Left kidney (tissue), 2 donors: ENCODE measurements around the gene CA12. TPM values are rescaled to one million over a fixed set of nuclear protein-coding genes. Genes with fewer than 3 reads are reported as not detected.
"Not testable (repeated sequence)": the region's sequence is repeated elsewhere in the genome, so short reads cannot be mapped to it uniquely, and the experiment has no call there.

Experiments
- DNase-seq: peaks from one replicate; pipeline ENCODE4 v3.0.0-alpha.2; 2013
- polyA plus RNA-seq: library from polyadenylated mRNA; unstranded; fragments of 120-200 nt; gene quantifications from one replicate; pipeline ENCODE4 v1.2.1, GENCODE V29; 2013; ENCODE audit not compliant: insufficient read length

Gene CA12
- polyA plus RNA-seq, 1 donor: 151 TPM

DNA sequence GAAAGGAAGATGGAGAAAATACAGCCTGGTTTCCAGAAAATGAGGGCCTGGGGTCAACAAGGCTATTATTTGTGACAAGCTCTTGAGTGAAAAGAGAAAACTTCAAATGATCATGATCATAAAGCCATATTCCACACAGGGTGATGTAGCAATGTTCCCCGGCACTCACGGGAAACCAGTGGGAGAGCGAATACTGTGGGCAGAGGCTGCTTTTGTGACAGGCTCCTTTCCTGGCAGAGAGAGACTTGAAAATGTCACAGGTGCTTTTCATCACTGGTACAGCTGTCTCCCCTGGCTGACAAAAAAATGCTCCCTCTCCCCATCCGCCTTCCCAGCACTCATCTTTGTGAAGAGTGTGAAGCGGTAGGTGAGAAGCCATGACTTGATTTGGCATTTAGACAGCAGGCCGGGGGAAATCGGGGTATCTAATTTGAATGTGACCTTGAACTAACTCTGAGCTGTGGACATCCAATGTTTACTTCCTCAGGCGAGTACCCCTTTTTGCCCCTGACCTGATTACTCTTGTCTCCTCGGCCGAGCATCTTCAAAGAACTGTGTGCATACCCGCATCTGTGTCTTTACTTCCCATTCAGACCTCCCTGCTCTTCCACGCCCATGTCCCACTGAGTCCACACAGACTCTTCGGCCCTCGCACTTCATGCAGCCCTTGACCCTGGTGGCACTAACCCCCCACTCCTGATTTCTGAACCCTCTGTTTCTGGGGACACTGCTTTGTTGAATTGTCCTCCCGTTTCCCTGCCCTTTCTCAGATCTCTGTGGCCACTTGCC lies 23.2 kb downstream of the CA12 start:
- DNase-seq: no peak

GRCh38 chr15:63357731-63358130 lies 23.9 kb downstream of the CA12 start:
- no peak for DNase-seq

- DNase-seq: no peak
Observed at GRCh38 chr15:63357061-63357460, 24.6 kb downstream of the CA12 start.

- no peak for DNase-seq
Observed at GRCh38 chr15:63354821-63355650, 26.6 kb downstream of the CA12 start.

- DNase-seq: no peak
Observed at GRCh38 chr15:63353887-63354286, 27.8 kb downstream of the CA12 start.

- no peak for DNase-seq
Observed at GRCh38 chr15:63353261-63353660, 28.4 kb downstream of the CA12 start.

DNA sequence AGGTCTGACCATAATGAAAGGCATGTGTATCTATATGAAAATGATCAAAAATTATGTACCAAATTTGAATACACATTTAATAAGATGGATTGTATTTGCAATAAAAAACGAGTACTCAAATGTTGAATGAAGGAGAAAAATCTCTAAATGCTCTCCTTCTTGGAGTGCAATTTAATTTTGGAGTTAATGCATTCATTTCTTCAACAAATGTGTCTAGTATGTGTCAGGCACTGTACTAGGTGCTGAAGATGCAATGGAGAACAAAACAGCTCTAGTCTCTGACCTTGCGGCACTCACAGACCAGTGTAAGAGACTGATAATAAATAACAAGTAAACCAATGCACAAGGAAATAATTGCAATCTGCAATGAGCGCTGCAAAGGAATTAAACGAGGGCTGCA lies 28.8 kb downstream of the CA12 start:
- no peak for DNase-seq

- DNase-seq: no peak
Observed at GRCh38 chr15:63351170-63351569, 30.5 kb downstream of the CA12 start.

- no peak for DNase-seq
Observed at GRCh38 chr15:63350178-63350621, 31.4 kb downstream of the CA12 start.

DNA sequence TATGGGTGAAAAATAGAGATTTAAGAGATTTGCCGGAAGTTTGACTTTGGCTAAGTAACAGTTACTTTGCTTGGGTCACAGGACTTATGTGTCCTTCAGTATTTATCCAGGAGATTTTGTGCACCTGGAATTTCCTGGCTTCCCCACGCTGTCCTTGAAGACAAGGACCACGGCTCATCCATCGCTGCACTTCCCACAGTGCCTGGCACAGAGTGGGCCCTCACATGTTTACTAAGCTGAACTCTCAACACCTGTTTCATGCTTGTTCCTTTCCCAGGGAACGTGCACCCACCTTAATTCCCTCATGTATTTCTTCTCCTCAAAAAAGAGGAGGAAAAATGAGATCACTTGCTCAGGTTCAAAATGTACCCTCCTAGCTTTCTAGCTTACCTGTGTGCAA lies 32.0 kb downstream of the CA12 start:
- DNase-seq: no peak

DNA sequence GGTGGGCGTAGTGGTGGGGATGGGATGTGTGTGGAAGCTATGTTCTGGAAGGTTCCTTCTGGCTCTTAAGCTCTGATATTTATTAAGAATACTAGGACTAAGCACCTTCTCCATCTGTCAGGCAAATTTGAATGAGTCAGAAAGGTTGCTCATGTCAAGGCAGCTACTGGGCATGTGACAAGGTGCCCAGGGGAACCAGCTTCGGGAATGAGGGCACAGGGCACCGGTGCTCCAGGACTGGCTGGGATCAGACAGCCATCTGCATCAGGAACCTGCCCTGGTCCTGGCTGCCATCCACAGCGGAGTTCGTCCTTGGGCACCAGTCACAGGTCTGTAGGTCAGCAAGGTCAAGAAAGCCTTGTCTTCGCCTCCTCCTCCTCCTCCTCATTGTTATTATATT lies 32.5 kb downstream of the CA12 start:
- no peak for DNase-seq

- no peak for DNase-seq
Observed at GRCh38 chr15:63348392-63348791, 33.3 kb downstream of the CA12 start.

DNA sequence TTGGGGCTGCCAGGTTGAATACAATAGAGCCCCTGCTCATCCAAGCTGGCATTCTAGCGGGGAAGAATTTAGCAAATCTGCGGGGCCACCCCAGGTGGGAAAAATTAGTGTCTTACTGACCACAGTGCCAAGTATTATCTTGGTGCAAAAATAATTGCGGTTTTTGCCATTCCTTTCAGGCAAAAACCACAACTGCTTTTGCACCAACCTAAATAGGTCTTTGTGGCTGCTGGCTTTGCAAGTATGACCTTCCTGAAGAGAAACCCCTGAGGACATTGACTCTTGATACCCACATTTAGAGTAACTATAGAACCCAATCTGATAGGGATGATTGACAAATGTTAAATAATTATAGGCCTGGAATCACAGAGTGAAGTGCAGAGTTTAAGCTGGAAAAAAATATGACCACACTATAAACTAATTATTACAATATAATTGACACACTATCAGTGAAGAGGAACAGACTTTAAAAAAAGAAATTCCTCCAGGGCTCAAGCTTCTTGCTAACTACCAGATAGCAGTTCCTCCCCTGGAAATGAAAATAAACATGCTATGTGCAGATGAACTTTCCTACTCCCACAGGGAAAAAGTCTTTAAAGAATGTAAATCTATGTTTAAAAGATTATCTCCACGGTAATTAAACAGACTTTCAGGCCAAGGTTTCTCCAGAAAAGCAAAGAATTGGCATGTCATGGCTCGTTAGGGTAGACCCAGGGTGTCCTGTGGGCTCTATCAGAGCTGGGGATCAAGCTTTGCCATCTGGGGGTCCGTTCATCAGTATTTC lies 34.4 kb downstream of the CA12 start:
- no peak for DNase-seq

DNA sequence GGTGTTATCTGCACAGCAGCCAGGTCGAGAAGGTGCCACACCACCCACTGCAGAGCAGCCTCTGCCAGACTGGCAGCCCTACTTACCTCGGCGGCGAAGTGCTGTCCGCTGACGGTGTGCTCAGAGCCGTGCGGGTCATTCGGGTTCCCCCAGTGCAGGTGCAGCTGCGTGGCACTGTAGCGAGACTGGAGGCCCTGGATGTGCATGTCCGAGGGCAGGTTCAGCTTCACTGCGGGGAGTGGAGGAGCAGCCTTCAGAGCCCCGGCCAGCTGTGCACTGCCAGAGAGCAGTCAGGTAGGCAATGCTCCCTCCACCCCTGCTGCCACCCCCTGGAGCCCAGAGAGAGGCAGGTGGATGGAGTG lies 36.3 kb downstream of the CA12 start:
- DNase-seq: no peak

- DNase-seq: no peak
Observed at GRCh38 chr15:63344731-63345390, 36.8 kb downstream of the CA12 start.

DNA sequence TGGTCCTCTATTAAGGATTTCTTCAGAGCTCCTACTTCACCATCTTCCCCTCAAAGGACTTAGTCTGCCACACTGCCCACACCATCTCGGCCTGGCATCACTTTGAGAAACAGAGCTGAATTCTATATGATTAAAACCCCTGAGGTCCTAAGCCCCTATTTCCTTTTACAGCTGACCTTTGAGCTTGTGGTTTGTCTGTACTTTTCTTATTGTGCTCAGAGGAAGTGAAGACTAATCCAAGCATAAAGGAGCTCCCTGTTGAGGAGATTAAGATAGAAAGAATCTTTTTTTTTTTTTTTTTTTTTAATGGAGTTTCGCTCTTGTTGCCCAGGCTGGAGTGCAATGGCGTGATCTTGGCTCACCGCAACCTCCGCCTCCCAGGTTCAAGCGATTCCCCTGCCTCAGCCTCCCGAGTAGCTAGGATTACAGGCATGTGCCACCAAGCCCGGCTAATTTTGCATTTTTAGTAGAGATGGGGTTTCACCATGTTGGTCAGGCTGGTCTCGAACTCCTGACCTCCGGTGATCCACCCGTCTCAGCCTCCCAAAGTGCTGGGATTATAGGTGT lies 38.6 kb downstream of the CA12 start:
- DNase-seq: not testable (repeated sequence)

- no peak for DNase-seq
Observed at GRCh38 chr15:63341898-63342297, 39.7 kb downstream of the CA12 start.

- DNase-seq: no peak
Observed at GRCh38 chr15:63340878-63341277, 40.8 kb downstream of the CA12 start.

DNA sequence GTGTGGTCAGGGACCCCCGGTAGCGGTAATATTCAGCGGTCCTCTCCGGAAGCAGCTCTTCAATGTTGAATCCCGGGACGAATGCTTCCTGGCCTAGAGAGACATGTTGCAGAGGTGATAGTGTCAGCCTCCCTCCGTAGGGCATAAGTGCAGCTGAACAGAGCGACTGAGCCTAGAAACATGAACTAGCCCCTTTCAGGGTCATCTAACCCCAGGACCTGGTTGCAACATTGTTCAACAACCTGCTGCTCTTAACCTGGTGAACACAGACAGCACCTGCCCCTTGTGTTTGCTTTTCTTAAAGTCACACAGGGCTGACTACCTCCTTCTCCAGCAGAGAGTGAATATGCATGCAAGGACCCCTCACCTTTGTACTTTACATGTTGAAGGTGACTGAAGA lies 41.3 kb downstream of the CA12 start:
- no peak for DNase-seq

DNA sequence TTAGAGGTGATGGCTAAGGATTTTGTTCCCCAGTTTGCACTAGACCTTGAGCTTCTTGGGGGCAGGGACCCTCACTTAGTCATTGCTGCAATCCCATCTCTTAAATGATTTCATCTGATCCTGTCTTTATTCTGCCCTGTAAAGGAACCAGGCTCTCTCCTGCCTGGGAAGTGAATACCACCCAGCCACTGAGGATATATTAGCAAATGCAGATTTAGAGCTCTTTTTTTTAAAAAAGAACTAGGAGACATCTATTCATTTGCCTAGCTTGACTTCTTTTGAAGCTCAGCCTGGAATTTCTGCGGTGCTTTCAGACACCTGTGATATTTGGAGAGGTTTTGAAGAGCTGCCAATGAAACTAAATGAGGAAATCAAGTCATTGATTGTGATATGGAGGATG lies 41.8 kb downstream of the CA12 start:
- no peak for DNase-seq

DNA sequence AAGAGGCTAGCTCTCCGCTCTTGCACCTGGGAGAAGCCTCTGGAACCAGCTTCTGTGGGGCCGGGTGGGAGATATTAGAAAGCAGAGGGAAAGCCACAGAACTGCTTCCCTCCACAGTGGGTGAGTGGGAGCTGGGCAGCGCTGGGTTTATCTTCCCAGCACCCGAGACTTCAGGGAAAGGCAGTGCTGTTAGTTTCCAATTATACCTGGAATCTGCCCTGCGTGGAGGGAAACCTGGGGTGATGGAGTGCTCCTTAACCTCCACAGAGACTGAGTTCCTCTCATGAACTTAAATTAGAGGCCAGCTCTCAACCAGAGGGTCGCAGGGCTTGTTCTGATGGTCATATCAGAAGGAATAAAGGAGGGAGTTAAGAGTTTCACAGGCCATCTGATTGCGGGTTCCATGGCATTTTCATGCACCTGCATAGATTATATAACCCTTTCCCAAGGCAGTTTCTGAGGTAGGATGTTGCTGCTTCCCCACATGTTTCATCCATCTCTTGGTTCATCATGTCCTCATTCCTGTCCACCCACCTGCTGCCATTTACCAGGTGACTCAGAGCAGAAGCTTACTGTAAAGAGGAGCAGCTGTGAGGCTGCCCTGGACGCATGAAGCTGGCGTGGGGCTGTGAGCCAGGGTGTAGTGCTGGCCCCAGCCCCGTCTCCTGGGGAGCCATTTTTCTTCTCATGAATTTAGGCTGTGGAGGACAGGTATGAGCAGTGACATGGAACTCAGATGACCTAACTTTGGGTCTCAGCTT lies 42.5 kb downstream of the CA12 start:
- no peak for DNase-seq
